ENCODE data around the gene CYSTM1. TPM values are rescaled to one million over a fixed set of nuclear protein-coding genes. Genes with fewer than 3 reads are reported as not detected.

CYSTM1 gene
- total RNA-seq, 2 donors from 2014 or later: 56.8 to 97.2 TPM

GRCh38 chr5:140221697-140222223 lies 46.8 kb downstream of the CYSTM1 start:
- 91% methylated on average over 5 of the region's 5 CpGs for WGBS, 2 donors
- H3K4me1 ChIP-seq: peaks cover 77% of the 10 kb centered on the region

GRCh38 chr5:140222416-140222815 lies 47.4 kb downstream of the CYSTM1 start:
- no peak for TF ChIP-seq CTCF (IDR thresholded peaks at IDR 0.05)
- no peak for TF ChIP-seq POLR2A (IDR thresholded peaks at IDR 0.05)
- Histone ChIP-seq H3K4me1 (peaks cover 71% of the 10 kb centered on the region), H3K36me3 (replicated peaks in 1 of 2; ENCODE audit: insufficient read depth in 1 of 2, low read depth in 2 of 2) (no peaks in the 10 kb centered on the region), H3K4me3 (no peak overlapping the region), H3K9me3 (no peaks in the 10 kb centered on the region), H3K27ac (peak overlapping the region in 3 of 4 donors; percentile 4 to 82 (median 16)), H3K27me3 (no peaks in the 10 kb centered on the region)
- intact Hi-C loops (cut with DNase I): no loop called here
- DNase-seq (no peak), ATAC-seq (no peak)
- WGBS, 2 donors: 70 to 79% methylated on average over 1 of the region's 1 CpG

More at GRCh38 chr5:140221697-140222223, 46.8 kb downstream of the CYSTM1 start:
- Histone ChIP-seq H3K27ac (peak overlapping the region; percentile 4 to 82 (median 36)), H3K4me3 (no peak overlapping the region), H3K27me3 (no peaks in the 10 kb centered on the region), H3K36me3 (replicated peaks in 1 of 2; ENCODE audit: insufficient read depth in 1 of 2, low read depth in 2 of 2) (no peaks in the 10 kb centered on the region), H3K9me3 (no peaks in the 10 kb centered on the region)
- ATAC-seq (no peak), DNase-seq (no peak)
- intact Hi-C loops (cut with DNase I): no loop called here
- TF ChIP-seq CTCF (IDR thresholded peaks at IDR 0.05) (no peak), POLR2A (IDR thresholded peaks at IDR 0.05) (no peak)

GRCh38 chr5:140223567-140223966 lies 48.6 kb downstream of the CYSTM1 start:
- H3K4me1 ChIP-seq: peaks cover 65% of the 10 kb centered on the region
- 81 to 89% methylated on average over 3 of the region's 3 CpGs for WGBS, 2 donors
- H3K27ac ChIP-seq: peak overlapping the region in 1 of 4 donors; percentile 7

GRCh38 chr5:140224658-140225057 lies 49.7 kb downstream of the CYSTM1 start:
- ATAC-seq (no peak), DNase-seq (no peak)
- TF ChIP-seq POLR2A (IDR thresholded peaks at IDR 0.05) (no peak), CTCF (IDR thresholded peaks at IDR 0.05) (no peak)
- Histone ChIP-seq H3K4me1 (peaks cover 55% of the 10 kb centered on the region), H3K27me3 (no peaks in the 10 kb centered on the region), H3K36me3 (replicated peaks in 1 of 2; ENCODE audit: insufficient read depth in 1 of 2, low read depth in 2 of 2) (no peaks in the 10 kb centered on the region), H3K4me3 (no peak overlapping the region), H3K9me3 (no peaks in the 10 kb centered on the region), H3K27ac (no peak overlapping the region)
- intact Hi-C loops (cut with DNase I): no loop called here
- WGBS, 2 donors: 86 to 98% methylated on average over 2 to 3 of the region's 3 CpGs

More at GRCh38 chr5:140223567-140223966, 48.6 kb downstream of the CYSTM1 start:
- ATAC-seq: no peak
- Histone ChIP-seq H3K36me3 (replicated peaks in 1 of 2; ENCODE audit: insufficient read depth in 1 of 2, low read depth in 2 of 2) (no peaks in the 10 kb centered on the region), H3K9me3 (no peaks in the 10 kb centered on the region), H3K4me3 (no peak overlapping the region), H3K27me3 (no peaks in the 10 kb centered on the region)
- TF ChIP-seq CTCF (IDR thresholded peaks at IDR 0.05) (no peak), POLR2A (IDR thresholded peaks at IDR 0.05) (no peak)
- intact Hi-C loops (cut with DNase I): no loop called here
- no peak for DNase-seq

GRCh38 chr5:140225396-140225795 lies 50.4 kb downstream of the CYSTM1 start:
- intact Hi-C loops (cut with DNase I): no loop called here
- WGBS, 2 donors: 65 to 89% methylated on average over 3 of the region's 3 CpGs
- ATAC-seq (no peak), DNase-seq (no peak)
- no peak for TF ChIP-seq POLR2A (IDR thresholded peaks at IDR 0.05)
- TF ChIP-seq CTCF (IDR thresholded peaks at IDR 0.05): no peak
- H3K27ac ChIP-seq: no peak overlapping the region
- no peak overlapping the region for H3K4me3 ChIP-seq
- H3K4me1 ChIP-seq: peaks cover 48% of the 10 kb centered on the region
- H3K9me3 ChIP-seq: no peaks in the 10 kb centered on the region
- no peaks in the 10 kb centered on the region for H3K27me3 ChIP-seq
- H3K36me3 ChIP-seq (replicated peaks in 1 of 2; ENCODE audit: insufficient read depth in 1 of 2, low read depth in 2 of 2): no peaks in the 10 kb centered on the region

Measured in body of pancreas (tissue), 4 donors.